ENCODE measurements around the gene AADACL2.

The AADACL2 gene

DNA sequence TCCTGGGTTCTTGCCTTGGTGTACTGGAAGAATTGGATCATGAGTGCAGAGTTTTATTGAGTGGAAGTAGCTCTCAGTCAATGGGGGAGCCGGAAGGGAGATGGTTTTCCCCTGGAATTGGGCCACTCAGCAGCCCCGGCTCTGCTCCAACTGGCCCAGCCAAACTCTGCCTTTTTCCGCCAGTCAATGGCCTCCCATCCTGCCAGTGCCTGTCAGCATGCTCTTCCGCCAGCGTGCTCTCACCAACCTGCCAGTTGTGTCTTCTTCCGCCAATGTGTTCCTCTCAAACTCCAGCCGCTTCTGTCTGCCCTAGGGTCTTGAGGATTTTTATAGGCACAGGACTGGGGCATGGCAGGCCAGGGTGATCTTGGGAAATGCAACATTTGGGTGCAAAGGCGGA, 12.4 kb upstream of the AADACL2 start:
- TF ChIP-seq, protein P1, sequence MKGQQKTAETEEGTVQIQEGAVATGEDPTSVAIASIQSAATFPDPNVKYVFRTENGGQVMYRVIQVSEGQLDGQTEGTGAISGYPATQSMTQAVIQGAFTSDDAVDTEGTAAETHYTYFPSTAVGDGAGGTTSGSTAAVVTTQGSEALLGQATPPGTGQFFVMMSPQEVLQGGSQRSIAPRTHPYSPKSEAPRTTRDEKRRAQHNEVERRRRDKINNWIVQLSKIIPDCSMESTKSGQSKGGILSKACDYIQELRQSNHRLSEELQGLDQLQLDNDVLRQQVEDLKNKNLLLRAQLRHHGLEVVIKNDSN (IDR thresholded peaks at IDR 0.05) = no peak
- no peak for TF ChIP-seq TCF12 (IDR thresholded peaks at IDR 0.05; ENCODE audit: low read depth)
- no peak for TF ChIP-seq TEAD4 (IDR thresholded peaks at IDR 0.05)
- TF ChIP-seq, protein P2, sequence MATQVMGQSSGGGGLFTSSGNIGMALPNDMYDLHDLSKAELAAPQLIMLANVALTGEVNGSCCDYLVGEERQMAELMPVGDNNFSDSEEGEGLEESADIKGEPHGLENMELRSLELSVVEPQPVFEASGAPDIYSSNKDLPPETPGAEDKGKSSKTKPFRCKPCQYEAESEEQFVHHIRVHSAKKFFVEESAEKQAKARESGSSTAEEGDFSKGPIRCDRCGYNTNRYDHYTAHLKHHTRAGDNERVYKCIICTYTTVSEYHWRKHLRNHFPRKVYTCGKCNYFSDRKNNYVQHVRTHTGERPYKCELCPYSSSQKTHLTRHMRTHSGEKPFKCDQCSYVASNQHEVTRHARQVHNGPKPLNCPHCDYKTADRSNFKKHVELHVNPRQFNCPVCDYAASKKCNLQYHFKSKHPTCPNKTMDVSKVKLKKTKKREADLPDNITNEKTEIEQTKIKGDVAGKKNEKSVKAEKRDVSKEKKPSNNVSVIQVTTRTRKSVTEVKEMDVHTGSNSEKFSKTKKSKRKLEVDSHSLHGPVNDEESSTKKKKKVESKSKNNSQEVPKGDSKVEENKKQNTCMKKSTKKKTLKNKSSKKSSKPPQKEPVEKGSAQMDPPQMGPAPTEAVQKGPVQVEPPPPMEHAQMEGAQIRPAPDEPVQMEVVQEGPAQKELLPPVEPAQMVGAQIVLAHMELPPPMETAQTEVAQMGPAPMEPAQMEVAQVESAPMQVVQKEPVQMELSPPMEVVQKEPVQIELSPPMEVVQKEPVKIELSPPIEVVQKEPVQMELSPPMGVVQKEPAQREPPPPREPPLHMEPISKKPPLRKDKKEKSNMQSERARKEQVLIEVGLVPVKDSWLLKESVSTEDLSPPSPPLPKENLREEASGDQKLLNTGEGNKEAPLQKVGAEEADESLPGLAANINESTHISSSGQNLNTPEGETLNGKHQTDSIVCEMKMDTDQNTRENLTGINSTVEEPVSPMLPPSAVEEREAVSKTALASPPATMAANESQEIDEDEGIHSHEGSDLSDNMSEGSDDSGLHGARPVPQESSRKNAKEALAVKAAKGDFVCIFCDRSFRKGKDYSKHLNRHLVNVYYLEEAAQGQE (IDR thresholded peaks at IDR 0.05; ENCODE audit: low read depth) = no peak
- no peak for TF ChIP-seq RAD21 (IDR thresholded peaks at IDR 0.05; ENCODE audit: low read depth)
- TF ChIP-seq, protein P3, sequence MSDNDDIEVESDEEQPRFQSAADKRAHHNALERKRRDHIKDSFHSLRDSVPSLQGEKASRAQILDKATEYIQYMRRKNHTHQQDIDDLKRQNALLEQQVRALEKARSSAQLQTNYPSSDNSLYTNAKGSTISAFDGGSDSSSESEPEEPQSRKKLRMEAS (IDR thresholded peaks at IDR 0.05) = no peak
- no peak for TF ChIP-seq CEBPB (IDR thresholded peaks at IDR 0.05)
- no peak for TF ChIP-seq FOXM1 (IDR thresholded peaks at IDR 0.05; ENCODE audit: borderline replicate concordance, low read depth)
- TF ChIP-seq NFIC (IDR thresholded peaks at IDR 0.05) = no peak
- no peak for TF ChIP-seq ZBTB7A (IDR thresholded peaks at IDR 0.05; ENCODE audit: low read depth)

DNA sequence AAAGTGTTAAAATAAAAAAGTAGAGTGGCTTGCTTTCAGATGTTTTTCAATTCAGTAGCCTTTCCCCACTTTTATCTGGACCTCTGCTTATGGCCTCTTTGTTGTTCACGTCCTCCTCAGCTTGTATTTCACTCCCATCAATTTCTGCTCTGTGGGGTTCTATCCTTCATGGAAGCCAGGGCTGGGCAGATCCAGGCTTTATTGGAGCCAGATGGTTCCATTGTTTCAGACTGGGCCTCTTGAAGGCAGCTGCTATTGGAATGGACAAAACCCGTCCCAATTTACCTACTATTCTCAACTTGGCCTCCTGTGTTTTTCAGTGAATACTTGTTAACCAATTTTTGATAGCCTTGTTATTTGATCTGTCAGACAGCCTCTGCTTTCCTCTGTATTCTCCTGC, 10.9 kb upstream of the AADACL2 start:
- TF ChIP-seq, protein P1 (IDR thresholded peaks at IDR 0.05) = no peak
- TF ChIP-seq FOXM1 (IDR thresholded peaks at IDR 0.05; ENCODE audit: borderline replicate concordance, low read depth) (no peak), YY1 (IDR thresholded peaks at IDR 0.05; ENCODE audit: low read depth) (no peak), EP300 (IDR thresholded peaks at IDR 0.05; ENCODE audit: borderline replicate concordance) (no peak), EGR1 (IDR thresholded peaks at IDR 0.05) (no peak), NFIC (IDR thresholded peaks at IDR 0.05) (no peak), TAF1 (IDR thresholded peaks at IDR 0.05; ENCODE audit: low read depth) (no peak), TEAD4 (IDR thresholded peaks at IDR 0.05) (no peak), CREB1 (IDR thresholded peaks at IDR 0.05; ENCODE audit: low read depth) (no peak), RAD21 (IDR thresholded peaks at IDR 0.05; ENCODE audit: low read depth) (no peak)
- TF ChIP-seq, protein P2 (IDR thresholded peaks at IDR 0.05; ENCODE audit: low read depth) = no peak
- TF ChIP-seq, protein P3 (IDR thresholded peaks at IDR 0.05) = no peak

GRCh38 chr3:151724576-151725562, 8.9 kb upstream of the AADACL2 start:
- TF ChIP-seq RAD21 (IDR thresholded peaks at IDR 0.05; ENCODE audit: low read depth) (no peak), YY1 (IDR thresholded peaks at IDR 0.05; ENCODE audit: low read depth) (no peak), TAF1 (IDR thresholded peaks at IDR 0.05; ENCODE audit: low read depth) (no peak), CEBPB (IDR thresholded peaks at IDR 0.05) (no peak), CREB1 (IDR thresholded peaks at IDR 0.05; ENCODE audit: low read depth) (no peak), ZBTB7A (IDR thresholded peaks at IDR 0.05; ENCODE audit: low read depth) (no peak), TEAD4 (IDR thresholded peaks at IDR 0.05) (no peak)
- TF ChIP-seq, protein P1 (IDR thresholded peaks at IDR 0.05) = no peak
- TF ChIP-seq, protein P2 (IDR thresholded peaks at IDR 0.05; ENCODE audit: low read depth) = no peak
- TF ChIP-seq, protein P3 (IDR thresholded peaks at IDR 0.05) = no peak

Data from Ishikawa (cell line).